SU-DHL-6 (cell line): ENCODE measurements around the gene MRPL51.

Source experiments
- EZH2phosphoT487 ChIP-seq: fragments of 200-600 bp; sonication (generic), shearing (Covaris generic); conservative IDR thresholded peaks from 2 replicates; pipeline ENCODE4 v1.6.1; 2018; ENCODE audit warnings: mild to moderate bottlenecking, antibody characterized with exemption, low read length, moderate library complexity, mixed read lengths
- TF ChIP-seq, protein P1 (sequence below): fragments of 200-600 bp; sonication (generic); IDR thresholded peaks from one replicate; pipeline ENCODE4 v1.5.1; 2017; ENCODE audit warnings: antibody characterized with exemption, mild to moderate bottlenecking, low read length, moderate library complexity; ENCODE audit not compliant: insufficient read depth, poor library complexity, severe bottlenecking

DNA sequence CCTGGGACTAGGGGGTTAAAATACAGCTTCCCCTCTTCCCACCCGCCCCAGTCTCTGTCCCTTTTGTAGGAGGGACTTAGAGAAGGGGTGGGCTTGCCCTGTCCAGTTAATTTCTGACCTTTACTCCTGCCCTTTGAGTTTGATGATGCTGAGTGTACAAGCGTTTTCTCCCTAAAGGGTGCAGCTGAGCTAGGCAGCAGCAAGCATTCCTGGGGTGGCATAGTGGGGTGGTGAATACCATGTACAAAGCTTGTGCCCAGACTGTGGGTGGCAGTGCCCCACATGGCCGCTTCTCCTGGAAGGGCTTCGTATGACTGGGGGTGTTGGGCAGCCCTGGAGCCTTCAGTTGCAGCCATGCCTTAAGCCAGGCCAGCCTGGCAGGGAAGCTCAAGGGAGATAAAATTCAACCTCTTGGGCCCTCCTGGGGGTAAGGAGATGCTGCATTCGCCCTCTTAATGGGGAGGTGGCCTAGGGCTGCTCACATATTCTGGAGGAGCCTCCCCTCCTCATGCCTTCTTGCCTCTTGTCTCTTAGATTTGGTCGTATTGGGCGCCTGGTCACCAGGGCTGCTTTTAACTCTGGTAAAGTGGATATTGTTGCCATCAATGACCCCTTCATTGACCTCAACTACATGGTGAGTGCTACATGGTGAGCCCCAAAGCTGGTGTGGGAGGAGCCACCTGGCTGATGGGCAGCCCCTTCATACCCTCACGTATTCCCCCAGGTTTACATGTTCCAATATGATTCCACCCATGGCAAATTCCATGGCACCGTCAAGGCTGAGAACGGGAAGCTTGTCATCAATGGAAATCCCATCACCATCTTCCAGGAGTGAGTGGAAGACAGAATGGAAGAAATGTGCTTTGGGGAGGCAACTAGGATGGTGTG is 43.1 kb upstream of the MRPL51 start:
- TF ChIP-seq, protein P1, sequence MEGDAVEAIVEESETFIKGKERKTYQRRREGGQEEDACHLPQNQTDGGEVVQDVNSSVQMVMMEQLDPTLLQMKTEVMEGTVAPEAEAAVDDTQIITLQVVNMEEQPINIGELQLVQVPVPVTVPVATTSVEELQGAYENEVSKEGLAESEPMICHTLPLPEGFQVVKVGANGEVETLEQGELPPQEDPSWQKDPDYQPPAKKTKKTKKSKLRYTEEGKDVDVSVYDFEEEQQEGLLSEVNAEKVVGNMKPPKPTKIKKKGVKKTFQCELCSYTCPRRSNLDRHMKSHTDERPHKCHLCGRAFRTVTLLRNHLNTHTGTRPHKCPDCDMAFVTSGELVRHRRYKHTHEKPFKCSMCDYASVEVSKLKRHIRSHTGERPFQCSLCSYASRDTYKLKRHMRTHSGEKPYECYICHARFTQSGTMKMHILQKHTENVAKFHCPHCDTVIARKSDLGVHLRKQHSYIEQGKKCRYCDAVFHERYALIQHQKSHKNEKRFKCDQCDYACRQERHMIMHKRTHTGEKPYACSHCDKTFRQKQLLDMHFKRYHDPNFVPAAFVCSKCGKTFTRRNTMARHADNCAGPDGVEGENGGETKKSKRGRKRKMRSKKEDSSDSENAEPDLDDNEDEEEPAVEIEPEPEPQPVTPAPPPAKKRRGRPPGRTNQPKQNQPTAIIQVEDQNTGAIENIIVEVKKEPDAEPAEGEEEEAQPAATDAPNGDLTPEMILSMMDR, result no peak
- TF ChIP-seq EZH2phosphoT487, result no peak
